Heart right ventricle (tissue), 16 donors: Measurements from ENCODE around the gene PHLDB1. TPM values are rescaled to one million over a fixed set of nuclear protein-coding genes. Genes with fewer than 3 reads are reported as not detected.

Experiments used
- ATAC-seq, 8 donors: fragments of 200-7000 bp; cut with Tn5 transposase; one replicate each; pipeline ENCODE4 v1.9.1; 2020; ENCODE audit warnings: mild to moderate bottlenecking in 8 of 8, moderate library complexity in 8 of 8, moderate number of reproducible peaks in 1 of 8
- DNase-seq, 2 donors: peaks; one replicate each; pipeline ENCODE4 v3.0.0-alpha.2; 2020
- H3K27ac ChIP-seq, 10 donors: fragments of 200-600 bp; sonication (generic) in 2 of 10; one replicate each; pipeline versions ENCODE4 v1.5.0 to v1.8.0; 2020 to 2022; ENCODE audit warnings: mild to moderate bottlenecking in 3 of 10
- H3K27me3 ChIP-seq, 7 donors: fragments of 200-600 bp; one replicate each; pipeline ENCODE4 v1.8.0; 2021 to 2022; ENCODE audit warnings: mild to moderate bottlenecking in 2 of 7
- H3K36me3 ChIP-seq, 9 donors: fragments of 200-600 bp; sonication (generic) in 1 of 9; one replicate each; pipeline versions ENCODE4 v1.5.0 to v1.8.0; 2020 to 2022; ENCODE audit warnings: mild to moderate bottlenecking in 2 of 9
- H3K4me1 ChIP-seq, 9 donors: fragments of 200-600 bp; sonication (generic) in 1 of 9; one replicate each; pipeline versions ENCODE4 v1.5.0 to v1.8.0; 2020 to 2022; ENCODE audit warnings: mild to moderate bottlenecking in 4 of 9
- H3K4me3 ChIP-seq, 10 donors: fragments of 200-600 bp; sonication (generic) in 2 of 10; one replicate each; pipeline versions ENCODE4 v1.5.0 to v1.8.0; 2020 to 2022; ENCODE audit warnings: mild to moderate bottlenecking in 7 of 10, moderate library complexity in 2 of 10
- H3K9me3 ChIP-seq, 11 donors: fragments of 200-600 bp in 10 of 11; sonication (generic) in 2 of 11; one replicate each; pipeline versions ENCODE4 v1.5.0 to v1.8.0; 2013 to 2022; ENCODE audit warnings: mild to moderate bottlenecking in 2 of 11, control low read depth in 1 of 11, moderate library complexity in 1 of 11
- WGBS, 2 donors: extraction: QIAGEN DNeasy Blood & Tissue Kit; methylation state at CpG; one replicate each; pipeline ENCODE4 v1.1.7; 2013; ENCODE audit warnings: inconsistent platforms in 1 of 2; 5-methylcytosine and 5-hydroxymethylcytosine counted together
- intact Hi-C, 10 donors: fragments of 100-400 bp; cut with DNase I; formaldehyde crosslinking; loops; one replicate each; pipeline versions ENCODE4 v1.11.1 to v1.14.2; 2022
- polyA plus RNA-seq, 2 donors: library from polyadenylated mRNA; stranded (reverse); fragments of 200-250 nt; gene quantifications; one replicate each; pipeline ENCODE4 v1.2.3, GENCODE V29; 2013
- total RNA-seq, 10 donors: library from RNA; stranded (reverse); fragmentation: NEBNext Ultra II Directional in 3 of 10; extraction: Animal tissue kit (Norgen Biotek cat#: 25700) in 3 of 10; gene quantifications; one replicate each; pipeline versions ENCODE4 v1.2.1 to v1.2.4, GENCODE V29; 2021 to 2023
- TF ChIP-seq, protein P1 (sequence below), 9 donors: fragments of 200-600 bp; sonication (generic) in 2 of 9; IDR thresholded peaks; one replicate each; pipeline versions ENCODE4 v1.5.0 to v1.8.0; 2021 to 2022; ENCODE audit warnings: antibody characterized with exemption in 9 of 9, mild to moderate bottlenecking in 5 of 9, moderate library complexity in 1 of 9
- donor health status: Arrhythmogenic right ventricular cardiomyopathy.
- donor health status: ischemic (EF 13 %, LVEDD 7.1; RV severe dilation, severe dysfunction).
- donor health status: healthy with polysubstance abuse.
- donor health status: DM: no; HTN: yes; CAD: no.
- donor health status: DM: no; HTN: no; CAD: no.
- donor health status: ischemic (EF 25% LVEDD 6.9; RV normal size, moderate dysfunction).
- donor health status: ischemic (EF 25% LVEDD 5.7; RV mildly dilated, moderate dysfunction).
- donor health status: healthy.
- donor health status: DM: yes; HTN: yes; CAD: no.
- donor health status: Ischemic cardiomyopathy.
- donor health status: ischemic (EF 35%, LVEDD 5.7; RV mildly dilated, moderate dysfunction).
- donor health status: nonischemic (EF 11% LVEDD 7.7; RV severe dilation, severe dysfunction).
- donor health status: DM: yes; HTN: yes; CAD: no.
- donor health status: PGD.
- donor health status: ischemic (EF 29% LVEDD 5.4; RV normal size, mild dysfunction).
- donor health status: nonischemic (EF 23%, LVEDD 6.1; RV moderate dilation, normal function).

Gene PHLDB1
- total and polyA plus RNA-seq, 12 donors, result 74.9 to 259 (median 114) TPM

DNA sequence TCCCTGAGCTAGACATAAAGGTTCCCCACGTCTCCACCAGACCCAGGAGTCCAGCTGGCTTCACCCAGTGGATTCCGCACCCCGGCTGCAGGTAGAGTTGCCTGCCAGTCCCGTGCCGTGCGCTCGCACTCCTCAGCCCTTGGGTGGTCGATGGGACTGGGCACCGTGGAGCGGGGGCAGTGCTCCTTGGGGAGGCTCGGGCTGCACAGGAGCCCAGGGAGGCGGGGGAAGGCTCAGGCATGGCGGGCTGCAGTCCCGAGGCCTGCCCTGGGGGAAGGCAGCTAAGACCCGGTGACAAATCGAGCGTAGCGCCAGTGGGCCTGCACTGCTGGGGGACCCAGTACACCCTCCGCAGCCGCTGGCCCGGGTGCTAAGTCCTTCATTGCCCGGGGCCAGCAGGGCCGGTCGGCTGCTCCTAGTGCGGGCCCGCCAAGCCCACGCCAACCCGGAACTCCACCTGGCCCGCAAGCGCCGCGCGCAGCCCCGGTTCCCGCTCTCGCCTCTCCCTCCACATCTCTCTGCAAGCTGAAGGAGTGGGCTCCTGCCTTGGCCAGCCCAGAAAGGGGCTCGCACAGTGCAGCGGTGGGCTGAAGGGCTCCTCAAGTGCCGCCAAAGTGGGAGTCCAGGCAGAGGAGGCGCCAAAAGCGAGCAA lies 81.6 kb downstream of the PHLDB1 start:
- no peak for ATAC-seq
- peaks cover 0 to 29% (median 8%) of the 10 kb centered on the region in 9 donors for H3K4me1 ChIP-seq
- H3K27me3 ChIP-seq, result no peaks in the 10 kb centered on the region
- DNase-seq, result no peak
- no peaks in the 10 kb centered on the region for H3K36me3 ChIP-seq
- no peaks in the 10 kb centered on the region for H3K9me3 ChIP-seq
- peak overlapping the region in 2 of 10 donors; percentile 73 to 79 for H3K27ac ChIP-seq
- TF ChIP-seq, protein P1, sequence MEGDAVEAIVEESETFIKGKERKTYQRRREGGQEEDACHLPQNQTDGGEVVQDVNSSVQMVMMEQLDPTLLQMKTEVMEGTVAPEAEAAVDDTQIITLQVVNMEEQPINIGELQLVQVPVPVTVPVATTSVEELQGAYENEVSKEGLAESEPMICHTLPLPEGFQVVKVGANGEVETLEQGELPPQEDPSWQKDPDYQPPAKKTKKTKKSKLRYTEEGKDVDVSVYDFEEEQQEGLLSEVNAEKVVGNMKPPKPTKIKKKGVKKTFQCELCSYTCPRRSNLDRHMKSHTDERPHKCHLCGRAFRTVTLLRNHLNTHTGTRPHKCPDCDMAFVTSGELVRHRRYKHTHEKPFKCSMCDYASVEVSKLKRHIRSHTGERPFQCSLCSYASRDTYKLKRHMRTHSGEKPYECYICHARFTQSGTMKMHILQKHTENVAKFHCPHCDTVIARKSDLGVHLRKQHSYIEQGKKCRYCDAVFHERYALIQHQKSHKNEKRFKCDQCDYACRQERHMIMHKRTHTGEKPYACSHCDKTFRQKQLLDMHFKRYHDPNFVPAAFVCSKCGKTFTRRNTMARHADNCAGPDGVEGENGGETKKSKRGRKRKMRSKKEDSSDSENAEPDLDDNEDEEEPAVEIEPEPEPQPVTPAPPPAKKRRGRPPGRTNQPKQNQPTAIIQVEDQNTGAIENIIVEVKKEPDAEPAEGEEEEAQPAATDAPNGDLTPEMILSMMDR (IDR thresholded peaks at IDR 0.05), result no peak
- H3K4me3 ChIP-seq, result peak overlapping the region in 8 of 10 donors; percentile 29 to 55 (median 50)
- intact Hi-C loops, result loop anchor here in 2 of 10 donors (1.0 to 5.0 kb wide), 2 partner anchors 267 to 268 kb away; partner anchors contain the start of gene UPK2 (in 2 of the 2)
- 82 to 90% methylated on average over 34 to 41 of the region's 41 CpGs for WGBS, 2 donors

DNA sequence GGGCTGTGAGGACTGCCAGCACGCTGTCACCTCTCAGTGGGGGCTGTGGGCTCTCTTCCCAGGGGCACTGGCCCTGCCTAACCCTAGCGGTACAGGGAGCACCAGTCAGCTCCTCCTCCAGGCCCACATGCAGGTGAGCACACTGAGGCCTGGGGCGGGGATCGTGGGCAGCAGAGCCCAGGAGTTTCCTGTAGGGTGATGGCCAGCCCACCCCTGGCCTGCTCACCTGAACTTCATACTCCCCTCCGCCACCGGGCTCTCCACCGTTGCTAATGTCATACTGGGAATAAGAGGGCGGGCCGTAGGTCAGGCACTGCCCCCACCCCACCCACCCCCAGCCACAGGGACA lies 82.1 kb downstream of the PHLDB1 start:
- peak overlapping the region in 9 of 10 donors; percentile 29 to 55 (median 49) for H3K4me3 ChIP-seq
- no peaks in the 10 kb centered on the region for H3K36me3 ChIP-seq
- no peaks in the 10 kb centered on the region for H3K27me3 ChIP-seq
- peak overlapping the region in 8 of 10 donors; percentile 14 to 81 (median 76) for H3K27ac ChIP-seq
- peak in 1 of 2 donors; percentile 24 for DNase-seq
- ATAC-seq, result peak in 5 of 8 donors; percentile 6 to 57 (median 19)
- WGBS, 2 donors, result 14 to 22% methylated on average over 9 of the region's 9 CpGs
- peaks cover 0 to 29% (median 8%) of the 10 kb centered on the region in 9 donors for H3K4me1 ChIP-seq
- TF ChIP-seq, protein P1 (IDR thresholded peaks at IDR 0.05), result no peak
- no peaks in the 10 kb centered on the region for H3K9me3 ChIP-seq
- intact Hi-C loops, result loop anchor here in 2 of 10 donors (1.0 to 5.0 kb wide), 2 partner anchors 267 to 268 kb away; partner anchors contain the start of gene UPK2 (in 2 of the 2)

DNA sequence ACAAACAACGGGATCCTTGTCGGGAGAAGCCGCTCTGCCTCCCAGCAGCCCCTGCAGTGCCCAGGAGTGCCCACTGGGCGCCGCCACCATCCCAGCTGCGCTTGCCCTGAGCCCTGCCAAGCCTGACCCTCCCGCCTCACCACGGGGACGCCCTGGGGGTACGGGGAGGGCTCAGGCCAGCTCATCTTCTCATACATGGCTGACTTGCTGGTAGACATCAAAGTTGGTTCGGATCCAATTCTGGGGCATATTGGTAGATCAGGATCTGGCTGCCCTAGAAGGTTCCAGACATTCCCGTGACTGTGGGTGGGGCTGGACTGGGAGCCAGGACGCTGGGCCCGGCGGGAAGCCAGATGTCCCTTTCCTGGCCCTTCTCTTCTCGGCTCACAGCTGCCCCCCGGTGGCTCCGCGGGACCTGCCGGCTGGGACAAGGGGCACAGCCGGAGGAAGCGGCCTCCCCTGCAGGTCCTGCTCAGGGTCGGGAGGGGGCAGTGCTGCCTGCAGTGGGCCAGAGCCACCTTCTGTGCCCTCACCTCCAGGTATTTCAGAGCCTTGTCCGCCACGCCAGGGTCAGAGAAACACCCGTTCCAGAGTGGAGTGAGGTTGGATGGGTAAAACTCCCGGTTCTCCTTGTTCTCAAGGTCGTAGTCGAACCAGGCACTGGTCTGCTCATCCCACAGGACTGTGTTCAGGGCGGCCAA lies 82.6 kb downstream of the PHLDB1 start:
- peak overlapping the region in 9 of 10 donors; percentile 14 to 81 (median 75) for H3K27ac ChIP-seq
- intact Hi-C loops, result loop anchor here (1.0 to 10.0 kb wide), 13 partner anchors 92 to 267 kb away; partner anchors contain the start of genes UPK2 (in 10 of the 10) and DDX6 (in 2 of the 10)
- TF ChIP-seq, protein P1 (IDR thresholded peaks at IDR 0.05), result peak; percentile 70 to 91 (median 84)

More for the DNA sequence above, 82.6 kb downstream of the PHLDB1 start:
- H3K4me3 ChIP-seq, result peak overlapping the region in 9 of 10 donors; percentile 29 to 55 (median 49)
- H3K27me3 ChIP-seq, result no peaks in the 10 kb centered on the region
- peaks cover 0 to 29% (median 8%) of the 10 kb centered on the region in 9 donors for H3K4me1 ChIP-seq
- WGBS, 2 donors, result 5 to 6% methylated on average over 30 of the region's 30 CpGs
- peak; percentile 94 to 98 (median 96) for ATAC-seq
- H3K9me3 ChIP-seq, result no peaks in the 10 kb centered on the region
- no peaks in the 10 kb centered on the region for H3K36me3 ChIP-seq
- DNase-seq, result peak; percentile 93 to 95
